Right atrium auricular region (tissue), 2 donors: ENCODE results near the gene SYNGR4. TPM values are rescaled to one million over a fixed set of nuclear protein-coding genes. Genes with fewer than 3 reads are reported as not detected.
"Not testable (repeated sequence)": the region's sequence is repeated elsewhere in the genome, so short reads cannot be mapped to it uniquely, and the experiment has no call there.

Source experiments
- DNase-seq: peaks from one replicate; pipeline ENCODE4 v3.0.0-alpha.2; 2019; ENCODE audit warnings: low spot score
- H3K27ac ChIP-seq, 2 donors: fragments of 200-600 bp; sonication (generic); 1 replicate in 1 of 2; 2 replicates in 1 of 2; pipeline ENCODE4 v1.5.1; 2016 to 2019
- H3K27me3 ChIP-seq, 2 donors: fragments of 200-600 bp; sonication (generic); one replicate each; pipeline versions ENCODE4 v1.5.1 to v1.6.0; 2017 to 2019
- H3K36me3 ChIP-seq: fragments of 200-600 bp; sonication (generic); one replicate; pipeline ENCODE4 v1.5.1; 2016
- H3K4me1 ChIP-seq, 2 donors: fragments of 200-600 bp; sonication (generic); one replicate each; pipeline versions ENCODE4 v1.5.1 to v1.6.0; 2017 to 2019
- H3K4me3 ChIP-seq, 2 donors: fragments of 200-600 bp; sonication (generic); 1 replicate in 1 of 2; 2 replicates in 1 of 2; pipeline ENCODE4 v1.5.1; 2017 to 2019; ENCODE audit warnings: mild to moderate bottlenecking in 1 of 2, moderate library complexity in 1 of 2
- H3K9me3 ChIP-seq, 2 donors: fragments of 200-600 bp; sonication (generic); one replicate each; pipeline ENCODE4 v1.5.1; 2019
- total RNA-seq, 2 donors: library from RNA; depleted of rRNA; stranded (reverse); fragments of >200 nt; gene quantifications; one replicate each; pipeline ENCODE4 v1.1.0, GENCODE V29; 2016
- TF ChIP-seq, protein P1 (sequence below), 2 donors: fragments of 200-600 bp; sonication (generic); IDR thresholded peaks; one replicate each; pipeline ENCODE4 v1.5.1; 2019; ENCODE audit warnings: antibody characterized with exemption in 2 of 2

The SYNGR4 gene
- total RNA-seq, 2 donors from 2014 or later: not detected

DNA sequence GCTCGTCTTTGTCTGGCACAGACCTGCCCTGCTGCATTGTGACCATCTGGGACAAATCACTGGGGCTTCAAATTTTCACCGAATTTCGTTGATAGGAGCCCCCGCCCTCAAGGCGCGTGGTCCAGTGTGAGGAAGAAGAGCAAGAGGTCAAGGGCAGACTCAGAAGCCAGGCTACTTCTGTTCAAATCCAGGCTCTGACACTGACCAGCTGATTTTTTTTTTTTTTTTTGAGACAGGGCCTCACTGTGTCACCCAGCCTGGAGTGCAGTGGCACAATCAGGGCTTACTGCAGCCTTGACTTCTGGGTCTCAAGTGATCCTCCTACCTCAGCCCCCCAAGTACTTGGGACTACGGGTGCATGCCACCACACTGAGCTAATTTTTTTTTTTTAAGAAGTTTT is 7.2 kb downstream of the SYNGR4 start:
- TF ChIP-seq, protein P1, sequence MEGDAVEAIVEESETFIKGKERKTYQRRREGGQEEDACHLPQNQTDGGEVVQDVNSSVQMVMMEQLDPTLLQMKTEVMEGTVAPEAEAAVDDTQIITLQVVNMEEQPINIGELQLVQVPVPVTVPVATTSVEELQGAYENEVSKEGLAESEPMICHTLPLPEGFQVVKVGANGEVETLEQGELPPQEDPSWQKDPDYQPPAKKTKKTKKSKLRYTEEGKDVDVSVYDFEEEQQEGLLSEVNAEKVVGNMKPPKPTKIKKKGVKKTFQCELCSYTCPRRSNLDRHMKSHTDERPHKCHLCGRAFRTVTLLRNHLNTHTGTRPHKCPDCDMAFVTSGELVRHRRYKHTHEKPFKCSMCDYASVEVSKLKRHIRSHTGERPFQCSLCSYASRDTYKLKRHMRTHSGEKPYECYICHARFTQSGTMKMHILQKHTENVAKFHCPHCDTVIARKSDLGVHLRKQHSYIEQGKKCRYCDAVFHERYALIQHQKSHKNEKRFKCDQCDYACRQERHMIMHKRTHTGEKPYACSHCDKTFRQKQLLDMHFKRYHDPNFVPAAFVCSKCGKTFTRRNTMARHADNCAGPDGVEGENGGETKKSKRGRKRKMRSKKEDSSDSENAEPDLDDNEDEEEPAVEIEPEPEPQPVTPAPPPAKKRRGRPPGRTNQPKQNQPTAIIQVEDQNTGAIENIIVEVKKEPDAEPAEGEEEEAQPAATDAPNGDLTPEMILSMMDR (IDR thresholded peaks at IDR 0.05): no peak
- Histone ChIP-seq H3K4me1 (no peaks in the 10 kb centered on the region), H3K9me3 (no peaks in the 10 kb centered on the region), H3K27ac (no peak overlapping the region), H3K4me3 (no peak overlapping the region), H3K27me3 (no peaks in the 10 kb centered on the region), H3K36me3 (no peaks in the 10 kb centered on the region)
- DNase-seq: no peak

- not testable (repeated sequence) for H3K9me3 ChIP-seq, DNase-seq
These were observed 7.6 kb downstream of the SYNGR4 start for GRCh38 chr19:48371771-48372170.

GRCh38 chr19:48372904-48373303 is 8.7 kb downstream of the SYNGR4 start:
- Histone ChIP-seq H3K36me3 (no peaks in the 10 kb centered on the region), H3K4me3 (no peak overlapping the region), H3K9me3 (no peaks in the 10 kb centered on the region), H3K27ac (no peak overlapping the region), H3K4me1 (no peaks in the 10 kb centered on the region), H3K27me3 (no peaks in the 10 kb centered on the region)
- TF ChIP-seq, protein P1 (IDR thresholded peaks at IDR 0.05): no peak
- no peak for DNase-seq

More at GRCh38 chr19:48371771-48372170, 7.6 kb downstream of the SYNGR4 start:
- not testable (repeated sequence) for H3K4me3 ChIP-seq, H3K36me3 ChIP-seq, H3K27me3 ChIP-seq, H3K27ac ChIP-seq, H3K4me1 ChIP-seq

- Histone ChIP-seq H3K4me3 (no peak overlapping the region), H3K36me3 (no peaks in the 10 kb centered on the region), H3K27ac (no peak overlapping the region), H3K9me3 (no peaks in the 10 kb centered on the region), H3K27me3 (no peaks in the 10 kb centered on the region), H3K4me1 (no peaks in the 10 kb centered on the region)
- DNase-seq: no peak
- TF ChIP-seq, protein P1 (IDR thresholded peaks at IDR 0.05): no peak
These were observed 9.4 kb downstream of the SYNGR4 start for GRCh38 chr19:48373567-48373966.

GRCh38 chr19:48378194-48378570 is 14.0 kb downstream of the SYNGR4 start:
- no peak overlapping the region for H3K27ac ChIP-seq
- H3K27me3 ChIP-seq: no peaks in the 10 kb centered on the region
- H3K9me3 ChIP-seq: no peaks in the 10 kb centered on the region
- H3K36me3 ChIP-seq: peaks cover 14% of the 10 kb centered on the region
- TF ChIP-seq, protein P1 (IDR thresholded peaks at IDR 0.05): no peak
- no peaks in the 10 kb centered on the region for H3K4me1 ChIP-seq
- DNase-seq: no peak
- no peak overlapping the region for H3K4me3 ChIP-seq

- H3K9me3 ChIP-seq: no peaks in the 10 kb centered on the region
- no peak overlapping the region for H3K27ac ChIP-seq
- no peaks in the 10 kb centered on the region for H3K27me3 ChIP-seq
- H3K4me1 ChIP-seq: no peaks in the 10 kb centered on the region
- DNase-seq: no peak
- no peak overlapping the region for H3K4me3 ChIP-seq
- TF ChIP-seq, protein P1 (IDR thresholded peaks at IDR 0.05): no peak
- H3K36me3 ChIP-seq: peaks cover 23% of the 10 kb centered on the region
These were observed 14.9 kb downstream of the SYNGR4 start for GRCh38 chr19:48379058-48379457.
